Gastroesophageal sphincter (tissue), 4 donors: Measurements from ENCODE around the gene CXCL1. TPM values are rescaled to one million over a fixed set of nuclear protein-coding genes. Genes with fewer than 3 reads are reported as not detected.
A peak's percentile ranks its signal among the peaks of the same experiment; 100 is the strongest.

ENCODE experiments used
- ATAC-seq: fragments of 150-250 bp; one replicate; pipeline ENCODE4 v1.9.1; 2016; ENCODE audit warnings: mild to moderate bottlenecking, moderate library complexity
- H3K27ac ChIP-seq, 4 donors: fragments of 200-600 bp; sonication (generic) in 3 of 4; 1 replicate in 3 of 4; 2 replicates in 1 of 4; pipeline ENCODE4 v1.5.1; 2016 to 2019
- H3K27me3 ChIP-seq: fragments of 200-600 bp; sonication (generic); one replicate; pipeline ENCODE4 v1.5.1; 2019
- H3K36me3 ChIP-seq, 2 donors: fragments of 200-600 bp; sonication (generic); one replicate each; pipeline ENCODE4 v1.5.1; 2019; ENCODE audit warnings: control low read depth in 1 of 2
- H3K4me1 ChIP-seq, 3 donors: fragments of 200-600 bp; sonication (generic); 1 replicate in 2 of 3; 2 replicates in 1 of 3; pipeline ENCODE4 v1.5.1; 2016 to 2019; ENCODE audit warnings: control low read depth in 2 of 3
- H3K4me3 ChIP-seq, 2 donors: fragments of 200-600 bp; sonication (generic); one replicate each; pipeline ENCODE4 v1.5.1; 2019; ENCODE audit warnings: mild to moderate bottlenecking in 1 of 2, moderate library complexity in 1 of 2
- H3K9me3 ChIP-seq, 3 donors: fragments of 200-600 bp; sonication (generic); one replicate each; pipeline ENCODE4 v1.5.1; 2017 to 2019; ENCODE audit warnings: control low read depth in 2 of 3
- EP300 ChIP-seq: sonication (generic); formaldehyde crosslinking; IDR thresholded peaks from one replicate; pipeline ENCODE4 v1.6.1; 2017; ENCODE audit warnings: antibody characterized with exemption, mild to moderate bottlenecking
- POLR2A ChIP-seq, 2 donors: fragments of 450-650 bp; IDR thresholded peaks; one replicate each; pipeline ENCODE4 v1.6.1; 2017; ENCODE audit warnings: antibody characterized with exemption in 2 of 2, mild to moderate bottlenecking in 2 of 2, moderate library complexity in 1 of 2
- POLR2AphosphoS5 ChIP-seq: sonication (generic); formaldehyde crosslinking; IDR thresholded peaks from one replicate; pipeline ENCODE4 v1.6.1; 2017; ENCODE audit warnings: antibody characterized with exemption
- WGBS, 2 donors: methylation state at CpG; one replicate each; pipeline ENCODE4 v1.1.5; 2018; ENCODE audit warnings: low coverage in 1 of 2; 5-methylcytosine and 5-hydroxymethylcytosine counted together
- total RNA-seq, 4 donors: library from RNA; depleted of rRNA; stranded (reverse); fragments of >200 nt; gene quantifications; one replicate each; pipeline ENCODE4 v1.1.0, GENCODE V29; 2016
- TF ChIP-seq, protein P1 (sequence below), 4 experiments: fragments of 200-600 bp in 2 of 4; fragments of 450-650 bp in 2 of 4; sonication (generic) in 1 of 4; IDR thresholded peaks; one replicate each; pipeline ENCODE4 v1.5.1; 2017 to 2019; ENCODE audit warnings: antibody characterized with exemption in 4 of 4, mild to moderate bottlenecking in 2 of 4, moderate library complexity in 2 of 4

The CXCL1 gene
- total RNA-seq, 4 donors from 2014 or later: 1.6 to 10.5 (median 3.1) TPM; not detected in 1

- Histone ChIP-seq H3K27me3 (peaks cover 12% of the 10 kb centered on the region), H3K36me3 (no peaks in the 10 kb centered on the region), H3K9me3 (no peaks in the 10 kb centered on the region), H3K4me3 (no peak overlapping the region), H3K4me1 (no peaks in the 10 kb centered on the region), H3K27ac (no peak overlapping the region)
- no peak for ATAC-seq
- WGBS, 2 donors: 31 to 33% methylated on average over 3 to 8 of the region's 8 CpGs
- no peak for TF ChIP-seq POLR2AphosphoS5
- TF ChIP-seq, protein P1, sequence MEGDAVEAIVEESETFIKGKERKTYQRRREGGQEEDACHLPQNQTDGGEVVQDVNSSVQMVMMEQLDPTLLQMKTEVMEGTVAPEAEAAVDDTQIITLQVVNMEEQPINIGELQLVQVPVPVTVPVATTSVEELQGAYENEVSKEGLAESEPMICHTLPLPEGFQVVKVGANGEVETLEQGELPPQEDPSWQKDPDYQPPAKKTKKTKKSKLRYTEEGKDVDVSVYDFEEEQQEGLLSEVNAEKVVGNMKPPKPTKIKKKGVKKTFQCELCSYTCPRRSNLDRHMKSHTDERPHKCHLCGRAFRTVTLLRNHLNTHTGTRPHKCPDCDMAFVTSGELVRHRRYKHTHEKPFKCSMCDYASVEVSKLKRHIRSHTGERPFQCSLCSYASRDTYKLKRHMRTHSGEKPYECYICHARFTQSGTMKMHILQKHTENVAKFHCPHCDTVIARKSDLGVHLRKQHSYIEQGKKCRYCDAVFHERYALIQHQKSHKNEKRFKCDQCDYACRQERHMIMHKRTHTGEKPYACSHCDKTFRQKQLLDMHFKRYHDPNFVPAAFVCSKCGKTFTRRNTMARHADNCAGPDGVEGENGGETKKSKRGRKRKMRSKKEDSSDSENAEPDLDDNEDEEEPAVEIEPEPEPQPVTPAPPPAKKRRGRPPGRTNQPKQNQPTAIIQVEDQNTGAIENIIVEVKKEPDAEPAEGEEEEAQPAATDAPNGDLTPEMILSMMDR (IDR thresholded peaks at IDR 0.05): no peak
Observed at GRCh38 chr4:73853718-73854473, 15.3 kb upstream of the CXCL1 start.

GRCh38 chr4:73855406-73855805 is 13.8 kb upstream of the CXCL1 start:
- Histone ChIP-seq H3K4me1 (no peaks in the 10 kb centered on the region), H3K4me3 (no peak overlapping the region), H3K27me3 (peaks cover 12% of the 10 kb centered on the region), H3K9me3 (no peaks in the 10 kb centered on the region), H3K36me3 (no peaks in the 10 kb centered on the region), H3K27ac (no peak overlapping the region)
- no peak for ATAC-seq
- TF ChIP-seq EP300 (no peak), POLR2AphosphoS5 (no peak)
- TF ChIP-seq, protein P1 (IDR thresholded peaks at IDR 0.05): no peak
- WGBS, 2 donors: 53 to 54% methylated on average over 4 of the region's 4 CpGs

GRCh38 chr4:73856518-73856917 is 12.7 kb upstream of the CXCL1 start:
- peak; percentile 23 for ATAC-seq

DNA sequence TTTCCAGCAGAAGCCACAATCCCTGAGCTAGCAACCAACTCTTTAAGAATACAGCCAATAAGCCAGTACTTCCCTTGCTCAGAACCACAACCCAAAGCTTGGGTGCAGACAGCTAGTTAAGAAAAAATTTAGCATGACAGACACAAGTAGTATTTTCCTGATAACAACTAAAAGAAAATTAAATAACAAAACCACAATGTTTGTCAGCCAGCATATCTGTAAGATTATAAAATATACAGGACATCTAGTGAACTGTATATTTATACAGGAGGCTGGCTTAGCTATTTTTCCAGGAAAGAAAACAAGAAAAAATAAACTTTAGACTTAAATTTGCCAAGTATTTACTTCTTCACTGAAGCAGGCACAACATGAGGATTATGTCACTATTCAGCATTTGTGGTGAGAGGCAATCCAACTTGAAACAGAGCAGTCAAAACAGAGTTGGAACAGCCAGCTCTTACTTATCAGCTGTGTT is 9.5 kb upstream of the CXCL1 start:
- no peaks in the 10 kb centered on the region for H3K9me3 ChIP-seq
- no peaks in the 10 kb centered on the region for H3K27me3 ChIP-seq
- H3K4me3 ChIP-seq: no peak overlapping the region
- no peaks in the 10 kb centered on the region for H3K36me3 ChIP-seq
- TF ChIP-seq, protein P1 (IDR thresholded peaks at IDR 0.05): no peak
- TF ChIP-seq POLR2A (IDR thresholded peaks at IDR 0.05) (no peak), POLR2AphosphoS5 (no peak), EP300 (no peak)
- no peak overlapping the region for H3K27ac ChIP-seq
- H3K4me1 ChIP-seq: no peaks in the 10 kb centered on the region
- no peak for ATAC-seq

More at GRCh38 chr4:73856518-73856917, 12.7 kb upstream of the CXCL1 start:
- peaks cover 12% of the 10 kb centered on the region for H3K27me3 ChIP-seq
- no peak overlapping the region for H3K4me3 ChIP-seq
- H3K27ac ChIP-seq: no peak overlapping the region
- TF ChIP-seq EP300: no peak
- TF ChIP-seq, protein P1 (IDR thresholded peaks at IDR 0.05): no peak
- TF ChIP-seq POLR2AphosphoS5: no peak
- TF ChIP-seq POLR2A (IDR thresholded peaks at IDR 0.05): no peak
- no peaks in the 10 kb centered on the region for H3K4me1 ChIP-seq
- H3K9me3 ChIP-seq: no peaks in the 10 kb centered on the region
- H3K36me3 ChIP-seq: no peaks in the 10 kb centered on the region

DNA sequence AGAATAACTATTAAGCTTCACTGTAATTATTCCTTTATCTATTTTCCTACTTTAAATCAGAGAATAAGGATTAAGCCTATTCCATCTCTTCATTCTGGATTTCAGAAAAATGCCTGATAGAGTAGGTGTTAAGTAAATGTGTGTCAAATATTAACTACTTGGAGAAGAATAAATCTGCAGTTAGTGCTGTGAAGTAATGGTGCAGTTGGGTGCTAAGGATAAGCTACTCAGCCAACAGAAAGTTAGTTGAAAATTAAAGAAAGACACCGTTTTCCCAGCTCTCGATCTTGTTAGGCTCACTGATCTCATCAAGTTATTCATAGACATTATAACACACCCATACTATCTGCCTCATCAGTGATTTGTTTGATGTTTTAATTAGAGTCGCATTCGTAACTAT is 9.0 kb upstream of the CXCL1 start:
- no peak overlapping the region for H3K4me3 ChIP-seq
- H3K4me1 ChIP-seq: no peaks in the 10 kb centered on the region
- no peaks in the 10 kb centered on the region for H3K9me3 ChIP-seq
- WGBS, 2 donors: 22 to 32% methylated on average over 4 of the region's 4 CpGs
- H3K27ac ChIP-seq: no peak overlapping the region
- no peak for ATAC-seq
- no peaks in the 10 kb centered on the region for H3K36me3 ChIP-seq
- no peak for TF ChIP-seq POLR2AphosphoS5
- TF ChIP-seq, protein P1 (IDR thresholded peaks at IDR 0.05): no peak
- TF ChIP-seq POLR2A (IDR thresholded peaks at IDR 0.05): no peak
- no peak for TF ChIP-seq EP300
- no peaks in the 10 kb centered on the region for H3K27me3 ChIP-seq
